ENCODE measurements around the gene WNK2.

- TF ChIP-seq POLR2A (IDR thresholded peaks at IDR 0.05; ENCODE audit: low read length), result no peak
- no peak for TF ChIP-seq HOXB5 (CRISPR knock-in tag; IDR thresholded peaks at IDR 0.05)
- TF ChIP-seq CTCF (IDR thresholded peaks at IDR 0.05), result no peak
Measured at GRCh38 chr9:93194641-93195040, 10.7 kb downstream of the WNK2 start.
